HG03575 (cell line): Measurements from ENCODE around the gene RPA4.
"Not testable (repeated sequence)": the region's sequence is repeated elsewhere in the genome, so short reads cannot be mapped to it uniquely, and the experiment has no call there.

Experiments
- ATAC-seq: cut with Tn5 transposase; IDR thresholded peaks from one replicate; pipeline ENCODE4 v1.9.1; 2021; ENCODE audit not compliant: unreplicated experiment, insufficient number of reproducible peaks, low FRiP score; ENCODE audit errors: extremely low read depth

The RPA4 gene

DNA sequence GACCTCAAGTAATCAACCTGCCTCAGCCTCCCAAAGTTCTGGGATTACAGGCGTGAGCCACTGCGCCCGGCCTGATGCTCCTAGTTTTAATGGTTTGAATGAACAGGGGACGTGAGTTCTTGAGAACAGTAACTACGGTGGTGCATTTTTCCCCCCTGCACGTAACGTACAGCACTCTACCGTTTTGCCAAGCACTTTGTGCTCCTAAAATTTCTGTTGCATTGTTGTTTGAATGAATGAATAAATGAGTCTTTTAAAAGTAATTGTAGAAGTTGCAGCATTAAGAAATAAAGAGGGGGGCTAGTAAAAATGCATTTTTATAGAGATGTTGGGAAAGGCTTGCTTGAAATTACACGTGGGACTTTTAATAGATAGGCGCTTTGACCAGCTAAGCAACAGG, at the start of gene RPA4:
Gene RPA4 (plus strand): TSS at position 301 of the 400 bp plus-strand sequence. CDS start 403 bp downstream, outside the sequence.
- ATAC-seq = no peak

GRCh38 chrX:96834137-96834536, 49.6 kb upstream of the RPA4 start:
- ATAC-seq = no peak

- ATAC-seq = peak; percentile 60
These were observed 47.9 kb upstream of the RPA4 start for GRCh38 chrX:96835660-96836289.

- no peak for ATAC-seq
These were observed 45.9 kb upstream of the RPA4 start for GRCh38 chrX:96837808-96838207.

DNA sequence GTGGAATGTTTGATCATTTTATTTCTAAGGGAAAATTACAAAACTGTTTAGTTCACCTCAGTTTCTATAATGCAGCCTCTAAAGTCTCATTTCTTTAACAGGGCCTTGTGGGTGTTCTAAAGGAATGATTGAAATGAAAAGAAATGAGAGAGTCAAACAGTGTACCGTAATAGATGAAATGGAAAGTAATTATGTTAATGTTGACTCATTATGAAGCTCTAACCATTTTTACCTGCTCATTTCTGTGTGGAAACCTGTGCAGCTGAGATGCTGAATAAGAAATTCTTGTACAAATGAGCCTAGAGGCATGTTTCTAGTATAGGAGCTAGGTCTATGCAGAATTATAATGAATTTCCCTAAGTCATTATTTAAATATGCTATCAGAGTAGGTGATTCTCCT, 45.2 kb upstream of the RPA4 start:
- ATAC-seq = no peak

GRCh38 chrX:96841325-96841724, 42.4 kb upstream of the RPA4 start:
- ATAC-seq = no peak

GRCh38 chrX:96841866-96842265, 41.8 kb upstream of the RPA4 start:
- ATAC-seq = not testable (repeated sequence)

- no peak for ATAC-seq
These were observed 40.1 kb upstream of the RPA4 start for GRCh38 chrX:96843566-96843965.

GRCh38 chrX:96846841-96847240, 36.9 kb upstream of the RPA4 start:
- no peak for ATAC-seq

DNA sequence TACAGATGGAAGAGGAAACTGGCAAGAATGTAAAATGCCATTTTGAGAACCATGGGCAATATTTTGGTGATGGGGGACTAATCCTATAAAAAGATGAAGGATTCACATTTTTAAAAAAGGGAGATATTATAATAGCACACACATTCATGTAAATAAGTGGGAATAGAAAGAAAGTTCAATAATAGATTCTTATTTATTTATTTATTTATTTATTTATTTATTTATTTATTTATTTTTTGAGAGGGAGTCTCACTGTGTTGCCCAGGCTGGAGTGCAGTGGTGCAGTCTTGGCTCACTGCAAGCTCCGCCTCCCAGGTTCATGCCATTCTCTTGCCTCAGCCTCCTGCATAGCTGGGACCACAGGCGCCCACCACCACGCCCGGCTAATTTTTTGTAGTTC, 24.3 kb upstream of the RPA4 start:
- not testable (repeated sequence) for ATAC-seq

GRCh38 chrX:96861218-96861617, 22.5 kb upstream of the RPA4 start:
- peak; percentile 52 for ATAC-seq

DNA sequence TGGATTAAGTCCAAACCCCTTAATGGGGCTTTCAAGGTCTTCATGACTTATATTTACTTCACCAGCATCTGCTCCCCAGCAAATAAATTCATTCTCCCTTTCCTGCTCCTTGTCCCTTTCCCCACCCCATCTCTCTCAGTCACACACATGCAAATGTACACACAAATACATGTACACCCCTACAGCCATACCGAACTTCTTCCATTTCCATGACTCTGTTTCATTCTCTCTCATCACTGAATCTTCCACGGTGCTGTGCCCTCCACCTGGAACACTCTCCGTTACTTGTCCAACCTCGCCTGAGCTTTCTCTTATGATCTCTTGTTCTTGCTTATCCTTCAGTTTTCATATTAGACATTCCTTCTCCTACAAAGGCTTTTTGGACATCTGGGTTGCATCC, 22.0 kb upstream of the RPA4 start:
- no peak for ATAC-seq

DNA sequence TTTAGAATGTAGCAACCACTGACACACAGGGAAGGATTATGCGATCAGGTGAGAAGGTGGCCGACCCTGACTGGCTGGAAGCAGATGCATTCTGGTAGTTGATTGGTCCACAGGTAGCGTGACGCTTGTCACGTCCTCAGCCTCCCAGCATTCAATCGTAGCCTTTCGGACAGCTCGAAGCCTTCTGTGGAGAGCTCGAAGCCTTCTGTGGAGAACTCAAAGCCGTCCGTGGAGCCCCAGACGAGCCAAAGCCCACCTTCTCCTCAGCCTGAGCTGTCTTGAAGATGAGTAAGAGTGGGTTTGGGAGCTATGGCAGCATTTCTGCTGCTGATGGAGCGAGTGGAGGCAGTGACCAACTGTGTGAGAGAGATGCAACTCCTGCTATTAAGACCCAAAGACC, 319 bp downstream of the RPA4 start:
- ATAC-seq = no peak

DNA sequence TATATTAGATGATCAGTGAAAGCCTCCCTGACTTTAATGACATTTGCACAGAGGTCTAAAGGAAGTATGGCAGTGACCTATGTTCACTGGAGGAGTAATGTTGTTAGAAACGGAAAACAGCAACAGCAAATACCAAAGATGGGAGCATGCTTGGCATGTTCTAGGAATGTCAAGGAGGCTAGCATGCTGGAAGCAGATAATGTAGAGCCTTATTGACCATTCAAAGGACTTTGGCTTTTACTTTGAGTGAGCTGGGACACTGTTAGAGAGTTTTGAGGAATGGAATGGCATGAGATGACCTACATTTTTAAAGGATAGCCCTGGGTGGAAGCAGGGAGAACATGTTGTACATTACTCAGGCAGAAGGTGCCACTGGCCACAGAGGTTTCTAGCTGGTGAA, 6.0 kb downstream of the RPA4 start:
- no peak for ATAC-seq

- no peak for ATAC-seq
These were observed 23.0 kb downstream of the RPA4 start for GRCh38 chrX:96906741-96907140.

- no peak for ATAC-seq
These were observed 24.0 kb downstream of the RPA4 start for GRCh38 chrX:96907516-96908272.

GRCh38 chrX:96909291-96909690, 25.6 kb downstream of the RPA4 start:
- ATAC-seq = no peak

GRCh38 chrX:96918864-96919263, 35.2 kb downstream of the RPA4 start:
- no peak for ATAC-seq

GRCh38 chrX:96919672-96920071, 36.0 kb downstream of the RPA4 start:
- ATAC-seq = no peak

DNA sequence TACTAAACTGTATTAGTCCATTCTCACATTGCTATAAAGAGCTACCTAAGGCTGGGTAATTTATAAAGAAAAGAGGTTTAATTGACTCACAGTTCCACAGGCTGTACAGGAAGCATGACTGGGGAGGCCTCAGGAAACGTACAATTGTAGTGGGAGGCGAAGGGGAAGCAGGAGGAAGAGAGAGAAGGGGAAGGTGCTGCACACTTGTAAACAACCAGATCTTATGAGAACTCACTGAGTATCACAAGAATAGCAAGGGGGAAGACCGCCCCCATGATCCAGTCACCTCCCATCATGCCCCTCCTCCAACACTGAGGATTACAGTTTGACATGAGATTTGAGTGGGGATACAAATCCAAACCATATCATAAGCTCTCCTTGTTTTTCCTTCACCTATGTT, 40.9 kb downstream of the RPA4 start:
- no peak for ATAC-seq

DNA sequence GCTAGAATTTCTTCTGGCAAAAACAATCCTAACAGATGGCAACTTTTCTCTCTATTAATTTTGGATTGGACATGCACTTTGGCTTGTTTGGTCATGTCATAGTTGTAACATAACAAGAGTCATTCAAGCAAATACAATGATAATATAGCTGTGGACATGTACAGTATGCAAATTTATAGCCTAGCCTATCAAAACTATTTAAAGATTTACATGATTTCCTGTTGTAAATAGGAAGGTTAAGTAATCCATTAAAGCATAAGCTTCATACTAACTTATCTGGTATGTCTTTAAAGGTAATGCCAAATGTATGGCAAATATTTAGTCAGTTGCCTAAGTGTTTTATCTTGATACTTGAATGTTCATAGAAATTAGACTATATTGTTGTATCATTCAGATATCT, 45.3 kb downstream of the RPA4 start:
- ATAC-seq = no peak
